Neural cell (in vitro differentiated cells): ENCODE data around the gene TAB2. TPM values are rescaled to one million over a fixed set of nuclear protein-coding genes. Genes with fewer than 3 reads are reported as not detected.

Experiments
- H2AFZ ChIP-seq: fragments of 200-600, 300-800 bp; sonication (generic), shearing (Covaris generic); 2 replicates; pipeline ENCODE4 v1.6.0; 2014; ENCODE audit warnings: low read depth, mild to moderate bottlenecking, antibody characterized with exemption, low read length, moderate library complexity
- H3F3A ChIP-seq: fragments of 200-600 bp; shearing (Covaris generic); 2 replicates; pipeline ENCODE4 v1.6.1; 2016; ENCODE audit warnings: mild to moderate bottlenecking, moderate library complexity, mixed read lengths, antibody characterized with exemption, low read length; ENCODE audit not compliant: insufficient read depth, poor library complexity, severe bottlenecking
- H3K27ac ChIP-seq: fragments of 200-600, 300-800 bp; sonication (generic), shearing (Covaris generic); 2 replicates; pipeline ENCODE4 v1.5.1; 2014; ENCODE audit warnings: mild to moderate bottlenecking, low read length, moderate library complexity
- H3K27me3 ChIP-seq: fragments of 300-800, 200-600 bp; sonication (generic), shearing (Covaris generic); 2 replicates; pipeline ENCODE4 v1.6.0; 2014; ENCODE audit warnings: mild to moderate bottlenecking, low read depth, low read length, moderate library complexity; ENCODE audit not compliant: insufficient read depth
- H3K36me3 ChIP-seq: fragments of 300-800, 200-600 bp; sonication (generic), shearing (Covaris generic); 2 replicates; pipeline ENCODE4 v1.5.1; 2014; ENCODE audit warnings: mild to moderate bottlenecking, antibody characterized with exemption, low read length, moderate library complexity; ENCODE audit not compliant: insufficient read depth
- H3K4me2 ChIP-seq: fragments of 300-800, 200-600 bp; sonication (generic), shearing (Covaris generic); 2 replicates; pipeline ENCODE4 v1.6.0; 2014; ENCODE audit warnings: mild to moderate bottlenecking, low read length
- H3K4me3 ChIP-seq: fragments of 300-800, 200-600 bp; sonication (generic), shearing (Covaris generic); 2 replicates; pipeline ENCODE4 v1.5.1; 2014; ENCODE audit warnings: mild to moderate bottlenecking, low read length, moderate library complexity
- H3K79me2 ChIP-seq: fragments of 200-600 bp; shearing (Covaris generic); replicated peaks from 2 replicates; pipeline ENCODE4 v1.6.0; 2014; ENCODE audit warnings: mild to moderate bottlenecking, low read length, moderate library complexity; ENCODE audit not compliant: insufficient read depth
- H3K9ac ChIP-seq: fragments of 300-800, 200-600 bp; sonication (generic), shearing (Covaris generic); 2 replicates; pipeline ENCODE4 v1.6.1; 2016; ENCODE audit warnings: mild to moderate bottlenecking, low read length, mixed read lengths
- H3K9me2 ChIP-seq: fragments of 200-600 bp; shearing (Covaris generic); 2 replicates; pipeline ENCODE4 v1.6.1; 2016; ENCODE audit warnings: mild to moderate bottlenecking, low read length, mixed read lengths; ENCODE audit not compliant: insufficient read depth
- H3K9me3 ChIP-seq: fragments of 200-600, 300-800 bp; sonication (generic), shearing (Covaris generic); 2 replicates; pipeline ENCODE4 v1.6.1; 2016; ENCODE audit warnings: mild to moderate bottlenecking, mixed run types, low read length, moderate library complexity, mixed read lengths
- H4K20me1 ChIP-seq: fragments of 200-600 bp; shearing (Covaris generic); 2 replicates; pipeline ENCODE4 v1.6.1; 2016; ENCODE audit warnings: mild to moderate bottlenecking, mixed run types; ENCODE audit not compliant: insufficient read depth
- CTCF ChIP-seq: fragments of 450-650 bp; IDR thresholded peaks from 2 replicates; pipeline ENCODE4 v1.5.1; 2014; ENCODE audit warnings: antibody characterized with exemption, mild to moderate bottlenecking, moderate library complexity; ENCODE audit not compliant: poor library complexity, severe bottlenecking
- EP300 ChIP-seq: fragments of 450-650 bp; conservative IDR thresholded peaks from 2 replicates; pipeline ENCODE4 v1.6.1; 2014; ENCODE audit warnings: antibody characterized with exemption, mild to moderate bottlenecking, moderate library complexity; ENCODE audit not compliant: poor library complexity, severe bottlenecking
- EZH2 ChIP-seq: fragments of 200-600, 300-800 bp; shearing (Covaris generic), sonication (generic); IDR thresholded peaks from 2 replicates; pipeline ENCODE4 v1.6.1; 2014; ENCODE audit warnings: antibody characterized with exemption, low read length, borderline replicate concordance, mild to moderate bottlenecking; ENCODE audit not compliant: insufficient read depth, poor library complexity, severe bottlenecking
- MXI1 ChIP-seq: fragments of 450-650 bp; conservative IDR thresholded peaks from 2 replicates; pipeline ENCODE4 v1.6.1; 2014; ENCODE audit warnings: antibody characterized with exemption, mild to moderate bottlenecking; ENCODE audit not compliant: poor library complexity, severe bottlenecking
- POLR2AphosphoS5 ChIP-seq: IDR thresholded peaks from 2 replicates; pipeline ENCODE4 v1.6.1; 2012
- RAD21 ChIP-seq: fragments of 450-650 bp; conservative IDR thresholded peaks from 2 replicates; pipeline ENCODE4 v1.6.1; 2014; ENCODE audit warnings: antibody characterized with exemption, mild to moderate bottlenecking, moderate library complexity
- REST ChIP-seq: IDR thresholded peaks from 2 replicates; pipeline ENCODE4 v1.6.1; 2012; ENCODE audit warnings: borderline replicate concordance
- SMC3 ChIP-seq: fragments of 450-650 bp; conservative IDR thresholded peaks from 2 replicates; pipeline ENCODE4 v1.6.1; 2014; ENCODE audit warnings: antibody characterized with exemption, mild to moderate bottlenecking, moderate library complexity; ENCODE audit not compliant: poor library complexity
- TAF1 ChIP-seq: IDR thresholded peaks from 2 replicates; pipeline ENCODE4 v1.6.1; 2012; ENCODE audit warnings: low read depth
- polyA plus RNA-seq: library from polyadenylated mRNA; depleted of rRNA; stranded (reverse); fragments of >200 nt; gene quantifications from 2 replicates; pipeline ENCODE4 v1.2.3, GENCODE V29; 2014

The TAB2 gene
- polyA plus RNA-seq, 1 donor from 2014 or later = 27.6 TPM

- Histone ChIP-seq H2AFZ (no peak overlapping the region), H3K9ac (no peak overlapping the region), H3K4me2 (no peak overlapping the region), H3K27ac (no peak overlapping the region), H4K20me1 (no peaks in the 10 kb centered on the region), H3K9me2 (no peaks in the 10 kb centered on the region), H3K9me3 (peaks cover 3% of the 10 kb centered on the region), H3K4me3 (no peak overlapping the region), H3K79me2 (no peaks in the 10 kb centered on the region), H3F3A (no peaks in the 10 kb centered on the region), H3K27me3 (peaks cover 33% of the 10 kb centered on the region), H3K36me3 (no peaks in the 10 kb centered on the region)
- no peak for TF ChIP-seq REST
- TF ChIP-seq TAF1 = no peak
- no peak for TF ChIP-seq SMC3
- TF ChIP-seq EP300 = no peak
- TF ChIP-seq POLR2AphosphoS5 = no peak
- no peak for TF ChIP-seq EZH2
- TF ChIP-seq MXI1 = no peak
- TF ChIP-seq CTCF = no peak
- TF ChIP-seq RAD21 = no peak
Measured at GRCh38 chr6:149453597-149454345, 136.3 kb downstream of the TAB2 start.

GRCh38 chr6:149454346-149454848 lies 136.9 kb downstream of the TAB2 start:
- Histone ChIP-seq H3K9ac (no peak overlapping the region), H4K20me1 (no peaks in the 10 kb centered on the region), H3K36me3 (no peaks in the 10 kb centered on the region), H3K27me3 (peaks cover 33% of the 10 kb centered on the region), H3K27ac (no peak overlapping the region), H3K4me3 (no peak overlapping the region), H3K79me2 (no peaks in the 10 kb centered on the region), H2AFZ (no peak overlapping the region), H3K4me2 (no peak overlapping the region), H3F3A (no peaks in the 10 kb centered on the region), H3K9me2 (no peaks in the 10 kb centered on the region), H3K9me3 (peaks cover 3% of the 10 kb centered on the region)
- TF ChIP-seq TAF1 = no peak
- no peak for TF ChIP-seq MXI1
- no peak for TF ChIP-seq REST
- no peak for TF ChIP-seq SMC3
- no peak for TF ChIP-seq RAD21
- no peak for TF ChIP-seq POLR2AphosphoS5
- no peak for TF ChIP-seq EZH2
- TF ChIP-seq CTCF = no peak
